OCI-LY3 (cell line): ENCODE measurements around the gene HIVEP2.

Experiments used
- CTCF ChIP-seq: fragments of 200-600, 300-600 bp; sonication (generic); IDR thresholded peaks from 2 replicates; pipeline ENCODE4 v1.5.1; 2014; ENCODE audit warnings: antibody characterized with exemption, low read length, low read depth
- EZH2phosphoT487 ChIP-seq: fragments of 200-600 bp; shearing (Covaris generic); IDR thresholded peaks from 2 replicates; pipeline ENCODE4 v1.6.1; 2018; ENCODE audit warnings: antibody characterized with exemption, mixed run types, low read depth

- no peak for TF ChIP-seq CTCF
- TF ChIP-seq EZH2phosphoT487: no peak
Measured at GRCh38 chr6:142718667-142719191, 226.2 kb downstream of the HIVEP2 start.
